ENCODE measurements around the gene CORIN.

The CORIN gene

GRCh38 chr4:47790105-47790504, 47.8 kb downstream of the CORIN start:
- ChIA-PET CTCF (no interaction called here), POLR2A (no interaction called here)
- DNase-seq (ENCODE audit: extremely low spot score): no peak
- TF ChIP-seq HDGF (IDR thresholded peaks at IDR 0.05; ENCODE audit: borderline replicate concordance) (no peak), ELF4 (IDR thresholded peaks at IDR 0.05) (no peak), FOXK2 (IDR thresholded peaks at IDR 0.05) (no peak), CTBP1 (IDR thresholded peaks at IDR 0.05; ENCODE audit: borderline replicate concordance) (no peak), PKNOX1 (IDR thresholded peaks at IDR 0.05) (no peak), ZNF384 (IDR thresholded peaks at IDR 0.05) (no peak), FOXM1 (IDR thresholded peaks at IDR 0.05; ENCODE audit: borderline replicate concordance) (no peak), SP1 (IDR thresholded peaks at IDR 0.05) (no peak), ARNT (IDR thresholded peaks at IDR 0.05) (no peak), SUZ12 (IDR thresholded peaks at IDR 0.05) (no peak), BHLHE40 (IDR thresholded peaks at IDR 0.05; ENCODE audit: borderline replicate concordance) (no peak), L3MBTL2 (conservative IDR thresholded peaks at IDR 0.05) (no peak), LEF1 (IDR thresholded peaks at IDR 0.05; ENCODE audit: borderline replicate concordance) (no peak), FOXA1 (IDR thresholded peaks at IDR 0.05) (no peak), NFRKB (IDR thresholded peaks at IDR 0.05) (no peak), TARDBP (IDR thresholded peaks at IDR 0.05) (no peak)

- no peak for TF ChIP-seq CTBP1 (IDR thresholded peaks at IDR 0.05; ENCODE audit: borderline replicate concordance)
- no peak for TF ChIP-seq HDGF (IDR thresholded peaks at IDR 0.05; ENCODE audit: borderline replicate concordance)
- TF ChIP-seq BHLHE40 (IDR thresholded peaks at IDR 0.05; ENCODE audit: borderline replicate concordance): no peak
- TF ChIP-seq NFRKB (IDR thresholded peaks at IDR 0.05): no peak
- TF ChIP-seq LEF1 (IDR thresholded peaks at IDR 0.05; ENCODE audit: borderline replicate concordance): no peak
- CTCF ChIA-PET: no interaction called here
- DNase-seq (ENCODE audit: extremely low spot score): no peak
- POLR2A ChIA-PET: no interaction called here
Observed at GRCh38 chr4:47788126-47788525, 49.7 kb downstream of the CORIN start.

GRCh38 chr4:47786958-47787370, 50.9 kb downstream of the CORIN start:
- no peak for DNase-seq (ENCODE audit: extremely low spot score)
- TF ChIP-seq FOXM1 (IDR thresholded peaks at IDR 0.05; ENCODE audit: borderline replicate concordance) (no peak), ELF4 (IDR thresholded peaks at IDR 0.05) (no peak), FOXA1 (IDR thresholded peaks at IDR 0.05) (no peak), SUZ12 (IDR thresholded peaks at IDR 0.05) (no peak), FOXK2 (IDR thresholded peaks at IDR 0.05) (no peak), ARNT (IDR thresholded peaks at IDR 0.05) (no peak), HDGF (IDR thresholded peaks at IDR 0.05; ENCODE audit: borderline replicate concordance) (no peak), L3MBTL2 (conservative IDR thresholded peaks at IDR 0.05) (no peak), SP1 (IDR thresholded peaks at IDR 0.05) (no peak), CTBP1 (IDR thresholded peaks at IDR 0.05; ENCODE audit: borderline replicate concordance) (no peak)
- ChIA-PET CTCF (no interaction called here), POLR2A (no interaction called here)

GRCh38 chr4:47785153-47785552, 52.7 kb downstream of the CORIN start:
- ChIA-PET CTCF (no interaction called here), POLR2A (no interaction called here)
- no peak for TF ChIP-seq FOXK2 (IDR thresholded peaks at IDR 0.05)
- TF ChIP-seq FOXA1 (IDR thresholded peaks at IDR 0.05): no peak
- TF ChIP-seq ARNT (IDR thresholded peaks at IDR 0.05): no peak
- no peak for TF ChIP-seq L3MBTL2 (conservative IDR thresholded peaks at IDR 0.05)
- TF ChIP-seq LEF1 (IDR thresholded peaks at IDR 0.05; ENCODE audit: borderline replicate concordance): no peak
- DNase-seq (ENCODE audit: extremely low spot score): no peak

- TF ChIP-seq ZNF384 (IDR thresholded peaks at IDR 0.05) (no peak), BHLHE40 (IDR thresholded peaks at IDR 0.05; ENCODE audit: borderline replicate concordance) (no peak), SP1 (IDR thresholded peaks at IDR 0.05) (no peak), L3MBTL2 (conservative IDR thresholded peaks at IDR 0.05) (no peak), FOXM1 (IDR thresholded peaks at IDR 0.05; ENCODE audit: borderline replicate concordance) (no peak), CTBP1 (IDR thresholded peaks at IDR 0.05; ENCODE audit: borderline replicate concordance) (no peak), TARDBP (IDR thresholded peaks at IDR 0.05) (no peak), PKNOX1 (IDR thresholded peaks at IDR 0.05) (no peak), HDGF (IDR thresholded peaks at IDR 0.05; ENCODE audit: borderline replicate concordance) (no peak), ARNT (IDR thresholded peaks at IDR 0.05) (no peak), LEF1 (IDR thresholded peaks at IDR 0.05; ENCODE audit: borderline replicate concordance) (no peak), FOXA1 (IDR thresholded peaks at IDR 0.05) (no peak), SUZ12 (IDR thresholded peaks at IDR 0.05) (no peak)
- CTCF ChIA-PET: no interaction called here
- no peak for DNase-seq (ENCODE audit: extremely low spot score)
- POLR2A ChIA-PET: no interaction called here
Observed at GRCh38 chr4:47784222-47784621, 53.6 kb downstream of the CORIN start.

GRCh38 chr4:47776353-47776752, 61.5 kb downstream of the CORIN start:
- POLR2A ChIA-PET: no interaction called here
- TF ChIP-seq LEF1 (IDR thresholded peaks at IDR 0.05; ENCODE audit: borderline replicate concordance) (no peak), NFRKB (IDR thresholded peaks at IDR 0.05) (no peak), ARNT (IDR thresholded peaks at IDR 0.05) (no peak), SUZ12 (IDR thresholded peaks at IDR 0.05) (no peak), ELF4 (IDR thresholded peaks at IDR 0.05) (no peak), L3MBTL2 (conservative IDR thresholded peaks at IDR 0.05) (no peak), SP1 (IDR thresholded peaks at IDR 0.05) (no peak)
- DNase-seq (ENCODE audit: extremely low spot score): no peak
- CTCF ChIA-PET: no interaction called here

GRCh38 chr4:47774079-47774478, 63.8 kb downstream of the CORIN start:
- no peak for TF ChIP-seq HDGF (IDR thresholded peaks at IDR 0.05; ENCODE audit: borderline replicate concordance)
- no peak for TF ChIP-seq BHLHE40 (IDR thresholded peaks at IDR 0.05; ENCODE audit: borderline replicate concordance)
- no peak for TF ChIP-seq ARNT (IDR thresholded peaks at IDR 0.05)
- TF ChIP-seq FOXM1 (IDR thresholded peaks at IDR 0.05; ENCODE audit: borderline replicate concordance): no peak
- TF ChIP-seq L3MBTL2 (conservative IDR thresholded peaks at IDR 0.05): no peak
- TF ChIP-seq SUZ12 (IDR thresholded peaks at IDR 0.05): no peak
- no peak for TF ChIP-seq LEF1 (IDR thresholded peaks at IDR 0.05; ENCODE audit: borderline replicate concordance)
- no peak for TF ChIP-seq NFRKB (IDR thresholded peaks at IDR 0.05)
- TF ChIP-seq TARDBP (IDR thresholded peaks at IDR 0.05): no peak
- no peak for TF ChIP-seq FOXK2 (IDR thresholded peaks at IDR 0.05)
- TF ChIP-seq FOXA1 (IDR thresholded peaks at IDR 0.05): no peak
- no peak for TF ChIP-seq SP1 (IDR thresholded peaks at IDR 0.05)
- TF ChIP-seq ELF4 (IDR thresholded peaks at IDR 0.05): no peak
- no peak for TF ChIP-seq CTBP1 (IDR thresholded peaks at IDR 0.05; ENCODE audit: borderline replicate concordance)
- no peak for TF ChIP-seq ZNF384 (IDR thresholded peaks at IDR 0.05)
- TF ChIP-seq PKNOX1 (IDR thresholded peaks at IDR 0.05): no peak
- no peak for DNase-seq (ENCODE audit: extremely low spot score)
- POLR2A ChIA-PET: no interaction called here
- CTCF ChIA-PET: no interaction called here

Measured in HEK293T (cell line).